Thyroid gland (tissue), 4 donors: ENCODE results near the gene CCDC148. TPM values are rescaled to one million over a fixed set of nuclear protein-coding genes. Genes with fewer than 3 reads are reported as not detected.

ENCODE experiments used
- small RNA-seq: library from RNA; depleted of rRNA; stranded (forward); fragments of <200 nt; gene quantifications from one replicate; pipeline ENCODE3, GENCODE V24; 2016
- total RNA-seq, 4 donors: library from RNA; depleted of rRNA; stranded (reverse); fragments of >200 nt; gene quantifications; one replicate each; pipeline ENCODE4 v1.2.3, GENCODE V29; 2016

CCDC148 gene
- total RNA-seq, 4 donors from 2014 or later, result 4.6 to 10.7 (median 7.4) TPM

Small RNAs within 50 kb of the gene (small RNA-seq; reads per million reads assigned to genes)
- gene RN7SL393P, result not detected

Other genes with a start within 250 kb of the CCDC148 start
- 100 to 1,000 TPM; 117 to 155 (median 136) TPM for gene PKP4, start 199 bp upstream of the CCDC148 start, total RNA-seq